ENCODE results near the gene MYNN.

DNA sequence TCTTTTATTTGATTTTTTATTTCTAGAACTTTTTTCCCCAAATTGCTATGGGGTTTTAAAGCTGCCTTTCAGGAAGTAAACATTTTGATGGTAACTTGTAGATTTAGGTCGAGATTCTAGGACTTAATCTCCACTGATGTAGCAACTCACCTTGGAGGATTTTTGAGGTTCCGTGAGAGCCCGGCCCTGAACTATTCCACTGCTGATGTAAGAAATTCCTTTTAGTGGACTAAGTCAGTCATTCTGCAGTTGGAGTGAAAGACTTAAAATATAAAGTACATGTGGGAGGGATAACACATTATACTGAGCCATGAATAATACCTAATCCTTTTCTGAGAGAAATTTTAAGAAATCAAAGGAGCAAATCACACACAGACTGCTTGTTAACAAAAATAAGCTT lies 52.1 kb downstream of the MYNN start:
- TF ChIP-seq, protein P1, sequence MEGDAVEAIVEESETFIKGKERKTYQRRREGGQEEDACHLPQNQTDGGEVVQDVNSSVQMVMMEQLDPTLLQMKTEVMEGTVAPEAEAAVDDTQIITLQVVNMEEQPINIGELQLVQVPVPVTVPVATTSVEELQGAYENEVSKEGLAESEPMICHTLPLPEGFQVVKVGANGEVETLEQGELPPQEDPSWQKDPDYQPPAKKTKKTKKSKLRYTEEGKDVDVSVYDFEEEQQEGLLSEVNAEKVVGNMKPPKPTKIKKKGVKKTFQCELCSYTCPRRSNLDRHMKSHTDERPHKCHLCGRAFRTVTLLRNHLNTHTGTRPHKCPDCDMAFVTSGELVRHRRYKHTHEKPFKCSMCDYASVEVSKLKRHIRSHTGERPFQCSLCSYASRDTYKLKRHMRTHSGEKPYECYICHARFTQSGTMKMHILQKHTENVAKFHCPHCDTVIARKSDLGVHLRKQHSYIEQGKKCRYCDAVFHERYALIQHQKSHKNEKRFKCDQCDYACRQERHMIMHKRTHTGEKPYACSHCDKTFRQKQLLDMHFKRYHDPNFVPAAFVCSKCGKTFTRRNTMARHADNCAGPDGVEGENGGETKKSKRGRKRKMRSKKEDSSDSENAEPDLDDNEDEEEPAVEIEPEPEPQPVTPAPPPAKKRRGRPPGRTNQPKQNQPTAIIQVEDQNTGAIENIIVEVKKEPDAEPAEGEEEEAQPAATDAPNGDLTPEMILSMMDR (IDR thresholded peaks at IDR 0.05; ENCODE audit: low read depth, low read length, missing input control), result no peak
- TF ChIP-seq MAX (IDR thresholded peaks at IDR 0.05) (no peak), SP1 (IDR thresholded peaks at IDR 0.05) (no peak), TAF1 (conservative IDR thresholded peaks at IDR 0.05) (no peak), EGR1 (IDR thresholded peaks at IDR 0.05; ENCODE audit: low read depth in 2 of 2) (no peak), FOXA1 (IDR thresholded peaks at IDR 0.05) (no peak), HNF4G (IDR thresholded peaks at IDR 0.05) (no peak)
- TF ChIP-seq, protein P2, sequence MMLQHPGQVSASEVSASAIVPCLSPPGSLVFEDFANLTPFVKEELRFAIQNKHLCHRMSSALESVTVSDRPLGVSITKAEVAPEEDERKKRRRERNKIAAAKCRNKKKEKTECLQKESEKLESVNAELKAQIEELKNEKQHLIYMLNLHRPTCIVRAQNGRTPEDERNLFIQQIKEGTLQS (IDR thresholded peaks at IDR 0.05), result no peak

All from liver (tissue), 3 donors.